Thyroid gland (tissue), 4 donors: Measurements from ENCODE around the gene SLC16A8. TPM values are rescaled to one million over a fixed set of nuclear protein-coding genes. Genes with fewer than 3 reads are reported as not detected.

Experiments used
- DNase-seq, 2 donors: peaks; one replicate each; pipeline ENCODE4 v3.0.0-alpha.2; 2019
- H3K27ac ChIP-seq, 3 donors: fragments of 200-600 bp; sonication (generic); 1 replicate in 2 of 3; 2 replicates in 1 of 3; pipeline ENCODE4 v1.5.1; 2016 to 2019; ENCODE audit warnings: mild to moderate bottlenecking in 1 of 3, moderate library complexity in 1 of 3
- H3K27me3 ChIP-seq: fragments of 200-600 bp; sonication (generic); one replicate; pipeline ENCODE4 v1.5.1; 2019
- H3K36me3 ChIP-seq, 2 donors: fragments of 200-600 bp; sonication (generic); one replicate each; pipeline ENCODE4 v1.5.1; 2016 to 2019
- H3K4me1 ChIP-seq, 2 donors: fragments of 200-600 bp; sonication (generic); one replicate each; pipeline ENCODE4 v1.5.1; 2017 to 2019
- H3K4me3 ChIP-seq, 3 donors: fragments of 200-600 bp; sonication (generic); replicated peaks in 1 of 3; 1 replicate in 2 of 3; 2 replicates in 1 of 3; pipeline ENCODE4 v1.5.1; 2016; ENCODE audit warnings: mild to moderate bottlenecking in 1 of 3
- H3K9me3 ChIP-seq: fragments of 200-600 bp; sonication (generic); one replicate; pipeline ENCODE4 v1.5.1; 2017
- CTCF ChIP-seq, 6 experiments: fragments of 200-600 bp in 3 of 6; fragments of 450-650 bp in 3 of 6; sonication (generic) in 3 of 6; IDR thresholded peaks; one replicate each; pipeline ENCODE4 v1.5.1; 2016 to 2019; ENCODE audit warnings: antibody characterized with exemption in 6 of 6, mild to moderate bottlenecking in 2 of 6, inconsistent platforms in 1 of 6, moderate library complexity in 1 of 6
- POLR2A ChIP-seq, 2 donors: fragments of 450-650 bp; IDR thresholded peaks; one replicate each; pipeline ENCODE4 v1.6.1; 2017; ENCODE audit warnings: antibody characterized with exemption in 2 of 2, mild to moderate bottlenecking in 2 of 2, moderate library complexity in 1 of 2
- WGBS, 2 donors: methylation state at CpG; one replicate each; pipeline ENCODE4 v1.1.5; 2017; 5-methylcytosine and 5-hydroxymethylcytosine counted together
- intact Hi-C: fragments of 100-400 bp; cut with DNase I; formaldehyde crosslinking; loops from one replicate; pipeline ENCODE4 v1.15.1; 2023
- total RNA-seq, 4 donors: library from RNA; depleted of rRNA; stranded (reverse); fragments of >200 nt; gene quantifications; one replicate each; pipeline ENCODE4 v1.2.3, GENCODE V29; 2016

Gene SLC16A8
- total RNA-seq, 4 donors from 2014 or later: 0.88 to 1.0 TPM; not detected in 2

GRCh38 chr22:38036392-38037062 lies 47.5 kb downstream of the SLC16A8 start:
- H3K27me3 ChIP-seq: no peaks in the 10 kb centered on the region
- H3K9me3 ChIP-seq: no peaks in the 10 kb centered on the region
- peaks cover 24 to 37% of the 10 kb centered on the region in 2 donors for H3K4me1 ChIP-seq
- no peaks in the 10 kb centered on the region for H3K36me3 ChIP-seq
- TF ChIP-seq CTCF (IDR thresholded peaks at IDR 0.05) (no peak), POLR2A (IDR thresholded peaks at IDR 0.05) (no peak)
- WGBS, 2 donors: 80 to 81% methylated on average over 10 of the region's 10 CpGs
- peak overlapping the region in 1 of 3 donors; percentile 17 for H3K27ac ChIP-seq
- intact Hi-C loops: no loop called here
- no peak overlapping the region for H3K4me3 ChIP-seq
- no peak for DNase-seq

GRCh38 chr22:38035530-38035885 lies 48.5 kb downstream of the SLC16A8 start:
- no peaks in the 10 kb centered on the region for H3K27me3 ChIP-seq
- no peaks in the 10 kb centered on the region for H3K9me3 ChIP-seq
- peak in 1 of 2 donors; percentile 27 for DNase-seq
- H3K4me3 ChIP-seq: no peak overlapping the region
- WGBS, 2 donors: 68 to 72% methylated on average over 9 of the region's 9 CpGs
- H3K27ac ChIP-seq: peak overlapping the region in 1 of 3 donors; percentile 95
- no peaks in the 10 kb centered on the region for H3K36me3 ChIP-seq
- intact Hi-C loops: no loop called here
- no peak for TF ChIP-seq POLR2A (IDR thresholded peaks at IDR 0.05)
- no peak for TF ChIP-seq CTCF (IDR thresholded peaks at IDR 0.05)
- peaks cover 30 to 47% of the 10 kb centered on the region in 2 donors for H3K4me1 ChIP-seq

GRCh38 chr22:38034884-38035529 lies 49.0 kb downstream of the SLC16A8 start:
- intact Hi-C loops: no loop called here
- no peaks in the 10 kb centered on the region for H3K36me3 ChIP-seq
- peaks cover 35 to 52% of the 10 kb centered on the region in 2 donors for H3K4me1 ChIP-seq
- peak overlapping the region; percentile 85 to 95 (median 92) for H3K27ac ChIP-seq
- TF ChIP-seq CTCF (IDR thresholded peaks at IDR 0.05): no peak
- no peak for TF ChIP-seq POLR2A (IDR thresholded peaks at IDR 0.05)
- no peak overlapping the region for H3K4me3 ChIP-seq
- DNase-seq: no peak
- H3K27me3 ChIP-seq: no peaks in the 10 kb centered on the region
- no peaks in the 10 kb centered on the region for H3K9me3 ChIP-seq
- WGBS, 2 donors: 80 to 82% methylated on average over 11 of the region's 11 CpGs

GRCh38 chr22:38034278-38034882 lies 49.6 kb downstream of the SLC16A8 start:
- H3K4me1 ChIP-seq: peaks cover 39 to 58% of the 10 kb centered on the region in 2 donors
- peak; percentile 91 to 92 for DNase-seq
- no peaks in the 10 kb centered on the region for H3K27me3 ChIP-seq
- intact Hi-C loops: no loop called here
- H3K27ac ChIP-seq: peak overlapping the region; percentile 85 to 95 (median 92)
- no peaks in the 10 kb centered on the region for H3K9me3 ChIP-seq
- H3K36me3 ChIP-seq: no peaks in the 10 kb centered on the region
- TF ChIP-seq POLR2A (IDR thresholded peaks at IDR 0.05) (peak in 1 of 2 donors; percentile 3), CTCF (IDR thresholded peaks at IDR 0.05) (no peak)
- WGBS, 2 donors: 23 to 28% methylated on average over 6 to 11 of the region's 15 CpGs
- H3K4me3 ChIP-seq: no peak overlapping the region
